ENCODE results near the gene HEATR3. TPM values are rescaled to one million over a fixed set of nuclear protein-coding genes. Genes with fewer than 3 reads are reported as not detected.
A peak's percentile ranks its signal among the peaks of the same experiment; 100 is the strongest.
"Not testable (repeated sequence)": the region's sequence is repeated elsewhere in the genome, so short reads cannot be mapped to it uniquely, and the experiment has no call there.

Gene HEATR3
- total RNA-seq, 1 donor from 2014 or later: 10.6 TPM

DNA sequence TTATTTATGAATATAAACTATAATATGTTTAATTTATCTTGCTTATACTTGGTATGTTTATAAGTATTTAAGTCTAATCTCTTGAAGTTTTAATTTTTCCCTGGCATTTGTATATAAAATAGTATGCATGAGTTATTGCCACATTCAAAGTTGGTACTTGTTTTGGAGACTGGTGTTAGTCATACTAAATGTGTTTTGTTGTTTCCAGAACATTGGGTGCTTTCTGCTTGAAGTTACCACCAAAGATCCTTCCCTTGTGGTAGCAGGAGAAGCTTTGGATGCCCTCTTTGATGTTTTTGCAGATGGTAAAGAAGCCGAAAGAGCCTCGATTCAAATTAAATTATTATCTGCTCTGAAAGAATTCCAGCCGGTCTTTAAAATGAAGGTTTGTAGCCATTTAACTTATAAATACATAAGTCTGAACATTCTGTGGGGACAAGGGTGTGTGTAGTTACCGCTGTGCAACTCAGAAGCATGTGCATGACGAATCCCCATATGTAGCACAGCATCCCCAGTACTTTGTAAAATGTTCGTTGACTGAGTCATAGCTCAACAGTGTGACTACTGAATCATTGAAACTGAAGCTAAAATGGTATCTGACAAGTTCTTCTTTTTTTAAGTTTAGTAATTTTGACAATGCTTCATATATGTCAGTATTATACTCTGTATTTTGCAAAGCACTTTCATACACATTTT, 36.4 kb downstream of the HEATR3 start:
- no peak for DNase-seq

DNA sequence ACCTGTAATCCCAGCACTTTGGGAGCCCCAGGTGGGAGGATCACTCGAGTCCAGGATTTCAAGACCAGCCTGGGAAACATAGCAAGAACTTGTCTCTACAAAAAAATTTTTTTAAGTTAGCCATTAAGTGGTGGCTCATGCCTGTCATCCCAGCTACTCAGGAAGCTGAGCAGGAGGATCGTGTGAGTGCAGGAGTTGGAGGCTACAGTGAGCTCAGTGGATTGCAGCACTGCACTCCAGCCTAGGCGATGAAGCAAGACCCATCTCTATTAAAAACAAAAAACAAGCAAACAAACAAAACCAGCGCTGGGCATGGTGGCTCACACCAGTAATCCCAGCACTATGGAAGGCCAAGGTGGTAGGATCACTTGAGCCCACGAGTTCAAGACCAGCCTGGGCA, 38.0 kb downstream of the HEATR3 start:
- DNase-seq: no peak

DNA sequence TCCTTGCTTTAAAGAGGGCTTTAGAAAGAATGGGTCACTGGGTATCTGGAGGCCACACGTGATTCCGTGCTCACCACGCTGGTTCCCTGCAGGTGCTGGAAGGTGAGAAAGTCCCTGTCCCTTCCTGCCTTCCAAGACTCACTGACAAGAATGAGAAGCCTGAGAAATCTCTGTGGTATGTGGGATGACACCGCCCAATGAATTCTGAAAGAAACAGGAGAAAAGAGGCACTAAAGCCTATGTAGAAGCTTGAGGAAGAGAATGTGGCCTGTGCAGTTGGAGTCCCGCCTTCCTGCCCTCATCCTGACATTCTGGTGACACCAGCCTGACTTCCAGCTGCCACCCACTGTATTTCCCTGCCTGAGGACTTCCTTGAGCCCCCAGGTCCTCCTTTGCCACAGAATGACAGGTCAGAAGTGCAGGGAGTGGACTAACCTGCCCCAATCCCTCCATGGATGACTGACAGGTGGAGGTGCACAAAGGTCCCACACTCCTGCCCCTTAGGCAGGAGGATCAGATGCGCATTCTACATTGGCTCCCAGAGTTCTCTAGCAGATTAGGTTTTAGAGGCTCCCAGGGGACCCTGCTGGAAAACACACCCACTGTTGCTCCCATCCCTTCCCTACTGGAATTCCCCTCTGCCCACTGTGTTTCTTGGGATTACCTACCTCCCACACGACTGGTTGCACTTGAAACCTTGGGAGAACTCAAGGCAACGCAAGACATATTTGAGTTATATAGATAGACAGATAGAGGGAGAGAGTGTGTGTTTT, 48.8 kb downstream of the HEATR3 start:
- no peak for DNase-seq

DNA sequence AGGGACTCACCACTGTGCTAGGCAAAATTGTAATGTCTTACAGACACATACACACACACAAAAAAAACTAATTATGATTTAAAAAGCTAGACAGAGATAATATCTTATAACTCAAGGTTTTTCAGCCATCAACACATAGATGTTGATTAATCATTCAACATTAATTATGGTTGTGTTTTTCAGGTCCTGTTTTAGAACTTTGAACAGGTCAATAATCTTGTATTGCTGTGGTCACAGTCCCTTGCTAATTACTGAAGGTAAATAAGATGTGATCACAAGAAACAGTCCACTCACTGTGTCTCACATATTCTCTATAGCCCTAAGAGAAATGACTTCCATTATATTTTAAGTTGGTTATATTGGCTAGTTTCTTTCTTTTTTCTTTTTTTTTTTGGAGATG, 54.9 kb downstream of the HEATR3 start:
- DNase-seq: no peak

DNA sequence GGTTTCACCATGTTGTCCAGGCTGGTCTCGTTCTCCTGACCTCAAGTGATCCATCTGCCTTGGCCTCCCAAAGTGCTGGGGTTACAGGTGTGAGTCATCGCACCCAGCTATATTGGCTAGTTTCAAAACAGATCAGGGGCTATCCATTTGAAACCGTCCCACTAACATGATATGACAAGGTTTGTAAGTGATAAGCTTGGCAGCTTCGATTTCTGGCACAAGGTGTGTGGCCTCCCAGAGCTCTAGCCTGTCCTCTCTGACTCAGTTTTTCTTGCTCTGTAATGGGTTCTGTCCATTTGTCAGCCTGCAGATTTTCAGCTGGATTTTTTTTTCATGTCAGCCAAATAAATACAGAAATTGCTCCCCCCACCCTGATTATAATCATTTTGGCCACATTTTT, 55.5 kb downstream of the HEATR3 start:
- DNase-seq: no peak

DNA sequence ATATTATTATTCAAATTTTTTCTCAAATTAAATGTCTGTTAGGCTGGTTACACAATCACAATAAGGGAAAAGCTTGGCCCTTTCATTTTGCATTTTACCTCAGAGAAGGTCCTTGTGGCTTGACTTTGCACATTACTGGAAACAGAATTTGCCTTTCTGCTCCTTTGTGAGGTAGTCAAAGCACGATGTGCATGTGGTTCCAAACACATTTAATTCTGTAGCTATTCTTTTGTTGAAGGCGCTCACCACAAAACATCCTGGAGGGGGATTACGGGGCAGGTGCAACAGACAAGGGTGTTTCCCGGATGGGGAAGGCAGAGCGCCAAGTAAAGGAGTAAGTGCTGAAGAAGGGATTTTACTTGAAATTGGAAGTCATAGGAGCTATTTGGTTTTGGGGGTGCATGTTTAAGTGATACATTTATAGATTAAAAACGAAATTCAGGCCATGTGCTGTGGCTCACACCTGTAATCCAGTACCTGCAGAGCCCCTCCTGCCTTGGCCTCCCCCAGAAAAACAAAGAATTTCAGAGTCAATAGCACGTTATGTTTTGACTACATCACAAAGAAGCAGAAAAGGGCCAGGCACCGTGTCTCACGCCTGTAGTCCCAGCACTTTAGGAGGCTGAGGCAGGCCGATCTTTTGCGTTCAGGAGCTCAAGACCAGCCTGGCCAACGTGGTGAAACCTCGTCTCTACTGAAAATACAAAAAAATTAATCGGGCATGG, 56.1 kb downstream of the HEATR3 start:
- no peak for DNase-seq

DNA sequence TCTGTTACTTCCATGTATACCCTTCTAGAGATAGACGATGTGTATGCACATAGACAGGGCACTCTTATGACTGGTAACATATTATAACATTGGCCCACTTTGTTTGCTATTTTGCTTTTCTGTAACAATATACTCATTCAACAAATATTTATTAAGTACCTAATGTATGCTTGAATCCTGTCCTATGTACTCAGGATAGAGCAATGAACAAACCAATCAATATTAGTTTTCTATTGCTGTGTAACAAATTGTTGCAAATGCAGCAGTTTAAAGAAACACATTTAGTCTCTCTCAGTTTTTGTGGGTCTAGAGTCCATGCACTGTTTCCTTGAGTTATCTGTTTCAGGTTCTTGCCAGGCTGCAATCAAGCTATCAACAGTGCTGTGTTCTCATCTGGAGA, 57.6 kb downstream of the HEATR3 start:
- DNase-seq: no peak

DNA sequence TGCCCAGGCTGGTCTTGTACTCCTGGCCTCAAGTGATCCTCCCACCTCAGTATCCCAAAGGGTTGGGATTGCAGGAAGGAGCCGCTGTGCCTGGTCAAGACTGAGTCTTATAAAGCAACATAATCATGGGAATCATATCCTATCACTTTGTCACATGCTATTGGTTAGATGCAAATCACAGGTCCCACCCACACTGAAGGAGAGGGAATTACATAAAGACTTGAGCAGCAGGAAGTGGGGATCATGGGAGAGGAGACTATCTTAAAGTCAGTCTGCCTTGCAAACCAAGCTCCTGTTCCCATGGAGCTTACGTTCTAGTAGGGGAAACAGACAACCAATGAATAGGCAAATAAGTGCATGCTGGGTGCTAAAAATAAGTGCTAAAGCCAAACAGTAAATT, 59.0 kb downstream of the HEATR3 start:
- DNase-seq: no peak

DNA sequence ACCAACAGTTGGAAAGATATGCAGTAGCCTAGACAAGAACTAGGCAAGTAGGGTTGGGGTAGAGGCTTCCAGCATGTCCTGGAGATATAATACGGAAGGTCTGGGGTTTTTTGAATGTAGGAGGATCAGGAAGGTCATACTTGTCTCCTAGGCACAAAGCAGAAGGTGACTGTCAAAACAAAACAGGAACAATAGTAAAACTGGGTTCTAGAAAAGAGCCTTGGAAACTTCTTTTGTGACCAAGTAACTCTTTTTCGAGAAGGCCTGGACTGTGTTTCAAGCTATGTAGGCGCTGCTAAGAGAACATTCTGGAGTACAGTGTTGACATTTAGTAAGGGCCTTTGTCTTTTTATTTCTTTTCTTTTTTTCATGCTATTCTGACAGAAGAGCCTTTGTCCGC, 60.4 kb downstream of the HEATR3 start:
- DNase-seq: no peak

DNA sequence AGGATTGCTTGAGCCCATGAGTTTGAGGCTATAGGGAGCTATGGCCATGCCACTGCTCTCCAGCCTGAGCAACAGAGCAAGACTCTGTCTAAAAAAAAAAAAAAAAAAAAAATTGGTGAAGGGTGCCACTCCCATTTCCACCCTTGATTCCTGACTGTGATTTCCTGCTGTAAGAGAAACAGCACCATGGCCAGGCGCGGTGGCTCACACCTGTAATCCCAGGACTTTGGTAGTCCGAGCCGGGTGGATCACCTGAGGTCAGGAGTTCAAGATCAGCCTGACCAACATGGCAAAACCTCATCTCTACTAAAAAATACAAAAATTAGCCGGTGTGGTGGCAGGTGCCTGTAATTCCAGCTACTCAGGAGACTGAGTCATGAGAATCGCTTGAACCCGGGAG, 66.8 kb downstream of the HEATR3 start:
- DNase-seq: not testable (repeated sequence)

DNA sequence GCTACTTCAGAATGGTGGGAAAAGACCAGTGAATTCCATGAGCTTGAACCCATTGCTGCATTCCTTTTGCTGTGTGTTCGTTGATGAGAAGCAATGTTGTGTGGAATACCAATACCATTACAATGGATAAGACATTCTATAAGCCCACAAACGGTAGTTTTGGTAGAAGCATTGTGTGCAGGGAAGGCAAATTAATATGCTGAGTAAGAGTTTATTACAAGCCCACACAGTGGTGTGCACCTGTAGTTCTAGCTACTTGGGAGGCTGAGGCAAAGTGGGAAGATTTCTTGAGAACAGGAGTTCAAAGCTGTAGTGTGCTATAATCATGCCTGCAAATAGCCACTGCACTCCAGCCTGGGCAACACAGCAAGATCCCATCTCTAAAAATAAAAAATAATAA, 67.4 kb downstream of the HEATR3 start:
- DNase-seq: no peak

DNA sequence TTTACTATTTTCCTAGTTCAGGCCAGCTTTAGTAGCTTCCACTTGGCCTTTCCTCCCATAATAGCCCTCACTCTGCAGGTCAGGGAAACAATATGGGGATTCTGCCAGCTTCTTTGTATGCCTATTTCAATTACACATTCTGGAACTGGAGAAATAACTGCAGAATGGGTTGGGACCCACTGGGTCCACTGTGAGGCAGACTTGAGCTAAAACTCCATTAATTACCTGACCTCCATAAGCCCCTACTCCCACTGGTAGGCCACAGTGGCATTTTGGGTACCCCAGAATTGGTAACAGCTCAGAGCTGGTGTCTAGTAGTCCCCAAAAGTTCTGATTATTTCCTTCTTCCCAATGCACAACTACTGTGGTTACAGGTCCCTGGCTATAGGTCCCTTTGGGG, 70.6 kb downstream of the HEATR3 start:
- no peak for DNase-seq

DNA sequence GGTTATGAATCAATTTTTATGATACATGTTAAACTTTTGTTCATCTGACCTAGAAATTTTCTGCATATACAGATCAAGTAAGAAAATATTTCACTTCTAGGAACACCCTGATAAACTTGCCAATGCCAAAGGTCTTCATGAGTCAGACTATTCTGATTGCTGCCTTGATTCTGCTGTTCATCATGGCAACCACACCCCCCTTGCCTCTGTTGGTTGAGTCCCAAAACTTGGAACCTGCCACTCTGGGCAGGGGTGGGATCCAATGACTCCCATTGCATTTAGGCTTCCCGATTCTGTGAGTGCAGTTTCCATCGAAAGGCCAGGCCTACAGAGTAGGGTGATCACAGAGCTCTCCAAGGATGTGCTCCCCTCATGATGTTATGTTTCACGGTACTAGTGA, 71.5 kb downstream of the HEATR3 start:
- no peak for DNase-seq

DNA sequence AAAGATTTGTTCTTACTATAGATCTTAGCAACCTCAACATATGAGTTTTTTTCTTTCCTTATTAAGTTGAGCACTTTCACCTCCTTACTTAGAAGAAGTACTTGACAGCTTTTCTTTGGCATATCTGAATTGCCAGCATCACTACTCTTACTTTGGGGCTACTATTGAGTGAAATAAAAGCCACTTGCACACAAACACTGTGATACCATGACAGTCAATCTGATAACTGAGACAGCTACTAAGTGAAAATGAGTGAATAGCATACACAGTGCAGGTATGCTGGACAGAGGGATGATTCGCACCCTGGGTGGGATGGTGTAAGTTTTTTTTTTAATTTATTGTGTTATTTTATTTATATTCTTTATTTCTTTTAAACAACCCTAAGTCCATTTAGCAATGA, 73.8 kb downstream of the HEATR3 start:
- no peak for DNase-seq

DNA sequence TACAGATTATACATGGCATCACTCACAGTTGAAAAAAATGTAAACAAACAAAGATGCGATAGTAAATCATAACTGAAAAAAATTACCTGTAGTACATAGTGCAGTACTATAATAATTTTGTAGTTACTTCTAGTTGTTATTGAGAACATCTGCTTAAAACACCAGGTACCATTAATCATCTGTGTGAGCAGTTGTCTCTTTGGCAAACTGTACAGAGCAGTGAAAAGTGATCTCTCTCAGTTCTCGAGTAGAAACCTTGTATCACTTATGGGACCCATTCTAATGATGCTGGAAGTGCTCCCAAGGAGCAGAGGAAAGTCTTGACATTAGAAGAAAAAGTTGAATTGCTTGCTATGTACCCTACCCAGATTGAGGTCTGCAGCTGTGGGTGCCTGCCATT, 78.4 kb downstream of the HEATR3 start:
- DNase-seq: no peak

DNA sequence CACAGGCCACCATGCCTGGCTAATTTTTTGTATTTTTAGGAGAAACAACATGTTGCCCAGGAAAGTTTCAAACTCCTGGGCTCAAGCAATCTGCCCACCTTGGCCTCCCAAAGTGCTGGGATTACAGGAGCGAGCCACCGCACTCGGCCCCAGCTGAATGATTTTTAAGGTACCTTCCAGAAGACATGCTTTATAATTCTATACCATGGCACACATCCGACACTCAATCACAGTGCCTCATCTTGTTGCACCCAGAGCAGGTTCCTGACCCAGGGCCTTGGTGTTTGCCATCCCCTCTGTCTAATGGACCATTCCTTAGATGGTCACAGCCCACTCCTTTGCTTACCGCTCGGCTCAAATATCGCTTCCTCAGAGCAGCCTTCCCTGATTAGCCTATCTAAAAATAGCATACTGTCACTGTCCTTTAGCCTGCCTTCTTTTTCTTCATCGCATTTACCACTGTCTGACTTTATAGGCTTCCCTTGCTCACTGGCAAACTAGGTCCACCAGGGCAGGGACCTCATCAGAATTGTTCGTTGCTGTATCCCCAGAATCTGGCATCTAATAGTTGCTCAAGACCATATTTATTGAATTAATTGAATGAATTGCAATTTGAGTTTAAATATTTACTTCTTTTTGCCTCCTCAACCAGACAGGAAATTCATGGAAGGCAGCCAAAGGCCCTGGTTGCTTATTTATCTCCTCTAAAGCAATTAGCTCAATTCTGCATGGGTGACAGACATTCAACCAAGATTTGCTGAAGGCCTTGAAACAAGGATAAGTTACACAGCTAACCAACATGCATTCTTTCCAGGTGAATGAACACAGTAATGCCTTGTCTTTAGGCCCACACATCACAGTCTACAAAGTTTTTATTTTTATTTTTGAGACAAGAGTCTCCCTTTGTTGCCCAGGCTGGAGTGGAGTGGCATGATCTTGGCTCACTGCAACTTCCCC, 81.0 kb downstream of the HEATR3 start:
- no peak for DNase-seq

DNA sequence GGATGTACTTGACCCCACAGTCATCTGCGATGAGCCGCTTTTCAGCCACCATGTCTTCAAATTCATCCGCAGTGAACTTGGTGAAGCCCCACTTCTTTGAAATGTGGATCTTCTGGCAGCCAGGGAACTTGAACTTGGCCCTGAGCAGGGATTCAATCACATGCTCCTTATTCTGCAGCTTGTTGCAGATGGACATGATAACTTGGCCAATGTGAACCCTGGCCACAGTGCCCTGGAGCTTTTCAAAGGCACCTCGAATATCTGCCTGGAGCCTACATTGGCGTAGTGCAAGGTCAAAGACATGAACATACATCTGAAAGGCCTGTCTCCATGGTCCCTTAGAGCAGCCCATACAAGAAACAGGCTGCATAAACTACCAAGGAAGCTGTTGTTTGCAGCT, 85.6 kb downstream of the HEATR3 start:
- no peak for DNase-seq

DNA sequence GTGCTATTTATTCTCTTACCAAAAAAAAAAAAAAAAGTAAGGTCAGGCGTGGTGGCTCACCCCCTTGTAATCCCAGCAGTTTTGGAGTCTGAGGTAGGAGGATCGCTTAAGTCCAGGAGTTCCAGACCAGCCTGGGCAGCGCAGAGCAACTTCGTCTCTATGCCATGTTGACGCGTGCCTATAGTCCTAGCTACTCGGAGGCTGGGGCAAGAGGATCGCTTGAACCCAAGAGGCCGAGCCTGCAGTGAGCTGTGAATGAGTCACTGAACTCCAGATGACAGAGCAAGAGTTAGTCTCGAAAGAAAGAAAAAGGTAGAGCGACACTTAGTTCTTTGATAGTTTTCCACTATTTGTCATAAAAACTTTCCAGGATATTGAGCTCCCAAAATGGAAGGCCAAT, 86.0 kb downstream of the HEATR3 start:
- no peak for DNase-seq

DNA sequence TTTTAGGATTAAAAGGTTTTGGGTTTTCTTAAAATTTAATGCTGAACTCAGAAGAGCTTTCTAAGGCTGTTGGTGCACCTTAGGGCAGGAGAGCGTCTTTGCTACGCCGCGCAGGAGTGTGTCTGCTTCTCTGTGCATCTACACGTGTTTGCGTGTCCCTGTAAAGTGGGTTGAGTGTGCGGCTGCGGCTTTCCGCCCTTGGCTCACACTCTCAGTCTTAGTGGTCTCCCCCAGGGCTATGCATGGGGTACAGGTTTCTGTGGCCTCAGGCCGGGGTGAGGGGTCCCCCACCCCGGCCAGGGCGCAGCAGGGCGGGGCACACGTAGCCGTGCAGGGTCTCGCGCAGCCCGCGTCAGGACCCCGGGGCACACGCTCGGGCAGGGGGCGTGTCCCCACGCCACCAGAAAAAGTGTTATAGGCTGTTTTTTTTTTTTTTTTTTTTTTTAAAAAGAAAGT, 86.6 kb downstream of the HEATR3 start:
- DNase-seq: no peak

DNA sequence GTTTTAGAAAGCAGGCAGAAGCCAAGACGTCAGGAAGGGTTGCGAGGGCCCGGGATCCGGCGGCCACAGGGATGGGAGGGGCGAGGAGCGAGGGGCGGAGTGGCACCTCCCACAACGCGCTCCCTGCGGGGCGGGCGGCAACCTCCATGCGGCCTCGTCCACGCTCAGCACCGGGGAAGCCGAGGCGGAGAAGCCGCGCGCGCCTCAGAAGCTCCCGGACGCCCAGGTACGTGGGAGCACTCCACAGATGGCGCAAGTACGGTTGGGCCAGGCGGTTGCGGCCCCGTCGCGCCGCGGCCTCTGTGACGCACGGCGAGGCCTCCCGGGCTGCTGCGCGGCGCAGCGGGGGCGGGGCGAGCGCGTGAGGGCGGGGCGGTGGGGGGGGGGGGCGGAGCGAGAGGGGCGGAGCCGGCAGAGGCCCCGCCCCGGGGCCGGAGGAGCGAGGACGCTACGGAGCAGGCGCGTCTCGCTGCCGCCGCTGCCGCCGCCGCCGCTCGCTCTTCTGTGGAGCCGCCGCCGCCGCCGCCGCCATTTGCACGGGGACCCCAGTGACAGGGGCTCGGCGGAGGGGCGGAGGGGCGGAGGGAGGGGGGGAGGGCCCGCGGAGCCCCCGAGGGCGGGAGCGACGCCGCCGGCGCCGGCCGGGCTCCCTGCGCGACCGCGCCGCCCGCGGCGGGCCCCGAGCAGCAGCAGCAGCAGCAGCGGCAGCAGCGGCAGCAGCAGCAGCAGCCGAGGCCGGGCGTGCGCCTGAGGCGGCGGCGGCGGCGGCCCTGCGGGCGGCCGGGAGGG, 87.2 kb downstream of the HEATR3 start, which contains the start of gene TENT4B:
TENT4B (plus strand) TSS at position 500 of the 789 bp plus-strand sequence. CDS start 316 bp downstream, outside the sequence.
- peak; percentile 73 for DNase-seq
